HFFc6 (cell line): ENCODE results near the gene SPTB. TPM values are rescaled to one million over a fixed set of nuclear protein-coding genes. Genes with fewer than 3 reads are reported as not detected.

Experiments
- DNase-seq: peaks from one replicate; pipeline ENCODE4 v3.0.0-alpha.2; 2018
- H3K27ac Mint-ChIP-seq: 2 replicates; pipeline ENCODE4 v1.8.0; 2020; ENCODE audit warnings: mild to moderate bottlenecking, mixed read lengths
- H3K27me3 Mint-ChIP-seq: 2 replicates; pipeline ENCODE4 v1.8.0; 2021; ENCODE audit warnings: mild to moderate bottlenecking, moderate library complexity, mixed read lengths; ENCODE audit not compliant: insufficient read depth
- H3K36me3 Mint-ChIP-seq: 2 replicates; pipeline ENCODE4 v1.8.0; 2021; ENCODE audit warnings: low read depth, mixed read lengths
- H3K4me1 Mint-ChIP-seq: 2 replicates; pipeline ENCODE4 v1.8.0; 2020; ENCODE audit warnings: low read depth, mixed read lengths
- H3K4me3 Mint-ChIP-seq: 2 replicates; pipeline ENCODE4 v1.8.0; 2020; ENCODE audit warnings: mild to moderate bottlenecking, moderate library complexity, mixed read lengths
- H3K9me3 Mint-ChIP-seq: 2 replicates; pipeline ENCODE4 v1.8.0; 2020; ENCODE audit warnings: mild to moderate bottlenecking, mixed read lengths
- CTCF ChIP-seq: fragments of 200-600 bp; sonication (generic); IDR thresholded peaks from 2 replicates; pipeline ENCODE4 v1.5.0; 2021; ENCODE audit warnings: antibody characterized with exemption, mild to moderate bottlenecking
- total RNA-seq, 6 experiments: library from RNA; stranded (reverse); fragmentation: NEBNext Ultra II Directional; extraction: Animal tissue kit (Norgen Biotek cat#: 25700); gene quantifications; 2 replicates in 1 of 6; 3 replicates in 5 of 6; pipeline ENCODE4 v1.2.3, GENCODE V29; 2021

The SPTB gene
- total RNA-seq, 6 experiments from 2014 or later, result 0.58 to 1.1 (median 0.72) TPM

DNA sequence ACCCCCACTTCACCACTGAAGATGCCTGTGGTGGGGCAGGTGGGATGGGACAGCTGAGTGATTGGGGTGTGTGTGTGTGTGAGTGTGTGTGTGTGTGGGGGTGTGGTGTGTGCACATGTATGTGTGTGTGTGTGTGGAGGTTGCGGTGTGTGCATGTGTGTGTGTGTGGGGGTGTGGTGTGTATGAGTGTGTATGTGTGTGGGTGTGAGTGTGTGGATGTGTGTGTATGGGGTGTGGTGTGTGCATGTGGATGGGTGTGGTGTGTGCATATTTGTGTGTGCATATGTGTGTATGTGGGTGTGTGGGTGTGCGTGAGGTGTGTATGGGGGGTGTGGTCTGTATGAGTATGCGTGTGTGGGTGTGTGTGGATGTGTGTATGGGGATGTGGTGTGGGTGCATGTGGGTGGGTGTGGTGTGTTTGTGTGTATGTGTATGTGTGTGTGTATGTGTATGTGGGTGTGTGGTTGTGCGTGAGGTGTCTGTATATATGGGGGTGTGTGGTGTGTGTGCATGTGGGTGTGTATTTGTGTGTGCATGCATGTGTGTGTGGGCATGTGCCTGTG is 113.9 kb downstream of the SPTB start:
- no peaks in the 10 kb centered on the region for H3K9me3 Mint-ChIP-seq
- no peak for TF ChIP-seq CTCF
- H3K36me3 Mint-ChIP-seq, result no peaks in the 10 kb centered on the region
- peaks cover 36% of the 10 kb centered on the region for H3K4me1 Mint-ChIP-seq
- no peak overlapping the region for H3K4me3 Mint-ChIP-seq
- DNase-seq, result no peak
- H3K27ac Mint-ChIP-seq, result no peak overlapping the region
- no peaks in the 10 kb centered on the region; the same call in 1 of the 2 replicates for H3K27me3 Mint-ChIP-seq

- Mint-ChIP-seq H3K27me3 (peaks cover 1% of the 10 kb centered on the region; the same call in 1 of the 2 replicates), H3K9me3 (no peaks in the 10 kb centered on the region), H3K36me3 (no peaks in the 10 kb centered on the region), H3K4me3 (peak overlapping the region; percentile 87), H3K27ac (peak overlapping the region; percentile 92), H3K4me1 (peaks cover 45% of the 10 kb centered on the region)
- DNase-seq, result peak; percentile 62
- TF ChIP-seq CTCF, result peak; percentile 96
These were observed 114.8 kb downstream of the SPTB start for GRCh38 chr14:64764641-64765520.

DNA sequence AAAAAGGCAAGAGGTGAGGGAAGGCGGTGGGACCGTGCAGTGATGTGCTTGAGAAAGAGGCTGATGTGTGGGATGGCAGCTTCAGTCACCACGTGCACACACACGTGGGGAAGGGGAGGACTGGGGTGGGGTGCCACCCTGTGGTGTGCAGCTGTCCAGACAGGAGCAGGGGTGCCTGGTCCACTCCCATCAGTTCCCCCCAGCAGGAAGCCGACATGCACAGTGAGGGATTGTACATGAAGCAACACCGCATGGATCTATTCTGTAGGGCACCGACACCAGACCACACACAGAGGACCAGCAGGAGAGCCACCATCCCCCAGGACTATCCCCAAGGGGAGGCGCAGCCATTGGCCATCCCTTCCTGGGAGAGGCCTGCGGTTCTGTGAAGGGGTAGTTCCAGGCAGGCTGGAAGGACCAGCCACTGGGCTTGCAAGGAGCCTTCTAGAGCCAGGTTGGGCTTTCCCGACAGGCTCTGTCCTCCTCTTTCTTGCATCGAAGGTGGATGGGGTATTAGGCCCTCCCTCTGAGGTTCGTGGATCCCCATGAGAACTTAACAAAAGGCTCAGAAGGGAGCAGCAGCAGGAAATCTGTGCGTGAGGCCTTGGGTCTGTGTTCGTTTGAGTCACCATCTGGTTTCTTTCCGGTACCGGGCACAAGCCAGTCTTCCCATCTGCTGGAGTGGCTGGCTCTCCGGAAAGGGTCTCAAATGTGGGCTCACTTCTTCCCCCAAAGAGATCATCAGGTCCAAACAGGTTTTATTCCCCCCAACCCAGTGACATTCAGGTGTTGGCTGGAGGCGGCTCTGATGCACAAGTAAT is 115.7 kb downstream of the SPTB start:
- Mint-ChIP-seq H3K4me3 (peak overlapping the region; percentile 87), H3K36me3 (no peaks in the 10 kb centered on the region), H3K9me3 (no peaks in the 10 kb centered on the region), H3K4me1 (peaks cover 54% of the 10 kb centered on the region), H3K27ac (peak overlapping the region; percentile 92), H3K27me3 (peaks cover 1% of the 10 kb centered on the region; the same call in 1 of the 2 replicates)
- peak; percentile 37; the same call in 1 of the 2 replicates for TF ChIP-seq CTCF
- peak; percentile 42 for DNase-seq

- Mint-ChIP-seq H3K36me3 (no peaks in the 10 kb centered on the region), H3K4me1 (peaks cover 62% of the 10 kb centered on the region), H3K27ac (peak overlapping the region; percentile 92; the same call in 1 of the 2 replicates), H3K4me3 (no peak overlapping the region), H3K27me3 (peaks cover 1% of the 10 kb centered on the region; the same call in 1 of the 2 replicates), H3K9me3 (no peaks in the 10 kb centered on the region)
- TF ChIP-seq CTCF, result no peak
- no peak for DNase-seq
These were observed 116.5 kb downstream of the SPTB start for GRCh38 chr14:64763085-64763782.
